22Rv1 (cell line): ENCODE data around the gene SNCAIP.

Source experiments
- H3K27ac ChIP-seq: fragments of 450-650 bp; 2 replicates; pipeline ENCODE4 v1.5.1; 2017
- CTCF ChIP-seq: fragments of 450-650 bp; IDR thresholded peaks from 2 replicates; pipeline ENCODE4 v1.5.1; 2017; ENCODE audit warnings: mild to moderate bottlenecking
- ZFX ChIP-seq: fragments of 450-650 bp; IDR thresholded peaks from 2 replicates; pipeline ENCODE4 v1.6.1; 2017; ENCODE audit warnings: antibody characterized with exemption, borderline replicate concordance

The SNCAIP gene

DNA sequence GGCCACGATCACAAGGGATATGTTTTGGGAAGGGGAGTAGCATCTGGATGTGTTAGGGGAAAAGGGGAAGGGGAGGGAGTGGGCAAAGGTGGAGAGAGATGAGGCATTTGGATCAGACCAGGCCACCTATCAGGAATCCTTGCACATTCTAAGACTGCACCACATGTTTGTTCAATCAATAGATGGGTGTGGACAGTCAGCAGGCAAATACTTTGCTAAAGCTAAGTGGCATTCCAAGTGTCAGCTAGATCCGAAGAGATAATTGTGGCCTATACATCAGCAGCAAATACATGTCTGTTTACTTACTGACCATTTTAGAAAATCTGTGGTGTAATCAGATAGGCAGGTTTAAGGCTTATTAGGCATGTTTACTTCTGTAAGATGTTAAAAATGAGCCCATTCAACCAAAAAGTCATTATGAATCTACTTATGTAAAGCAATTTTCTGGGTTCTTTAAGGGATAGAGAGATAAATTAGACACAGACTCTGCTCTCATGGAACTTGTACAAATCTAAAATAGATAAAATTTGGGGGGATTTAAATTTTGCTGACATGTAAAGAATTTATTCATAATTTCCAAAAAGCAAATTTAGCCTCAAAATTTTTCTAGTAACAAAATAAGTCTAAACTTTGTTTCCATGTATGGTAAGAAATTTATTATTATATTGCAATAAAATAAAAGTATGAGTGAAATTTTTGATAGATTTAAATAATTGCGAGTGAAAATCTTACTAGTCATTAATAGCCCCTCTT, 107.3 kb downstream of the SNCAIP start:
- no peak overlapping the region for H3K27ac ChIP-seq
- TF ChIP-seq CTCF (no peak), ZFX (no peak)

- no peak overlapping the region for H3K27ac ChIP-seq
- TF ChIP-seq CTCF (no peak), ZFX (no peak)
These were observed 108.1 kb downstream of the SNCAIP start for GRCh38 chr5:122420091-122420490.

DNA sequence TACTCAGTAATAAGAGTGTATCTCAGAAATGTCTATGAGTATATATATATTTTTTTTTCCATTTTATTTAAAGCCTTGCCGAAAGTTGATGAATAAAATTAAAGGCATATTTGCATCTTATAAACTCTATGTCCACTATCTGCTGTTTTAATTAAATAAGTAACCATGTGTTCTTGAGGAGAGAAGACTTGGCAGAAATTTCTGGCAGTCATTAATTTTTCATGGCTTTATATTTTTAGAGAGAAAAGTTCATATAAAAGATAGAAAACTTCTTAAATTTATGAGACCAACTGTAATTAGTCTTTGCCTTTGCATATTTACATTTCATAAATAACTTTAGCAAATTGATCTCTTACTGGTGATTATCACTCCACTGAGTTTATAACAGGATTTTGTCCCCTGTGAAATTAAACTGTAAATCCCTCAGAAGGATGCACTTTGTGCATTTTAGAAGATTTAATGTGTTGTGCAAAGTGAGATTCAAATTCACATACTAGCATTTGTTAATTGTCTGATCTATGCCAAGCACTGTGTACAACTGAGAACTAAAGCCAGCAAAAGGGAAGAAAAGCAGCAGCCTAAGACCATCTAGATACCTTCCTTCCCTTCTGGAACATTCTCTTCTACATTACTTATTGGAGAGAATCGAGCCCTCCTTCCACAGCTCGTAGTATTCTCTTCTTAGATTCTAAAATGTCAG, 108.7 kb downstream of the SNCAIP start:
- TF ChIP-seq CTCF: no peak
- TF ChIP-seq ZFX: no peak
- H3K27ac ChIP-seq: no peak overlapping the region

GRCh38 chr5:122421374-122422079, 109.5 kb downstream of the SNCAIP start:
- H3K27ac ChIP-seq: no peak overlapping the region
- TF ChIP-seq ZFX (no peak), CTCF (no peak)

GRCh38 chr5:122423221-122423620, 111.2 kb downstream of the SNCAIP start:
- no peak overlapping the region for H3K27ac ChIP-seq
- TF ChIP-seq CTCF: no peak
- TF ChIP-seq ZFX: no peak

DNA sequence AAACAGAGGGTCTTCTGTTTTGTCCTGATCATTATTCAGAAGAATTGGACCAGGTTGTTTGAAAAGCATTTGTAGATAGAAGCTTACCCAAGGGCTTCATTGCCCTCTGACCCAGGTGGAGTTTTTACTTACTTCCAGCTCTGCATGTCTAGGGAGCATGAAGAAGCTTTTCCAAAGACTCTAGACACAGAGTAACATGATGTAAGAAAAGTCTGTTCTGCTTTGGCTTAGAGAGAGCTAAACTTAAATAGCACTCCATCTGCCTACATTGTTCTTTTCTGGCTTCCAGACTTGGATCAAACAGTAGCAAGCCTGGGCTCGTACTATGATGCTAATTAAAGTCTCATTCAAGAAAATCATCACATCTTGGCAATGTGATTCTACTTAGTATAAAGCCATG, 112.1 kb downstream of the SNCAIP start:
- TF ChIP-seq CTCF: no peak
- TF ChIP-seq ZFX: no peak
- H3K27ac ChIP-seq: no peak overlapping the region

- no peak overlapping the region for H3K27ac ChIP-seq
- no peak for TF ChIP-seq ZFX
- no peak for TF ChIP-seq CTCF
These were observed 114.3 kb downstream of the SNCAIP start for GRCh38 chr5:122426301-122426700.
